Esophagus squamous epithelium (tissue), 4 donors: ENCODE data around the gene CD164L2.

ENCODE experiments used
- POLR2A ChIP-seq, 4 donors: fragments of 450-650 bp; IDR thresholded peaks; one replicate each; pipeline ENCODE4 v1.6.1; 2017; ENCODE audit warnings: antibody characterized with exemption in 4 of 4, mild to moderate bottlenecking in 4 of 4, moderate library complexity in 3 of 4
- TF ChIP-seq, protein P1 (sequence below), 6 experiments: fragments of 450-650 bp in 4 of 6; fragments of 200-600 bp in 2 of 6; sonication (generic) in 2 of 6; IDR thresholded peaks; one replicate each; pipeline ENCODE4 v1.5.1; 2016 to 2019; ENCODE audit warnings: antibody characterized with exemption in 6 of 6, mild to moderate bottlenecking in 4 of 6, moderate library complexity in 4 of 6

- TF ChIP-seq, protein P1, sequence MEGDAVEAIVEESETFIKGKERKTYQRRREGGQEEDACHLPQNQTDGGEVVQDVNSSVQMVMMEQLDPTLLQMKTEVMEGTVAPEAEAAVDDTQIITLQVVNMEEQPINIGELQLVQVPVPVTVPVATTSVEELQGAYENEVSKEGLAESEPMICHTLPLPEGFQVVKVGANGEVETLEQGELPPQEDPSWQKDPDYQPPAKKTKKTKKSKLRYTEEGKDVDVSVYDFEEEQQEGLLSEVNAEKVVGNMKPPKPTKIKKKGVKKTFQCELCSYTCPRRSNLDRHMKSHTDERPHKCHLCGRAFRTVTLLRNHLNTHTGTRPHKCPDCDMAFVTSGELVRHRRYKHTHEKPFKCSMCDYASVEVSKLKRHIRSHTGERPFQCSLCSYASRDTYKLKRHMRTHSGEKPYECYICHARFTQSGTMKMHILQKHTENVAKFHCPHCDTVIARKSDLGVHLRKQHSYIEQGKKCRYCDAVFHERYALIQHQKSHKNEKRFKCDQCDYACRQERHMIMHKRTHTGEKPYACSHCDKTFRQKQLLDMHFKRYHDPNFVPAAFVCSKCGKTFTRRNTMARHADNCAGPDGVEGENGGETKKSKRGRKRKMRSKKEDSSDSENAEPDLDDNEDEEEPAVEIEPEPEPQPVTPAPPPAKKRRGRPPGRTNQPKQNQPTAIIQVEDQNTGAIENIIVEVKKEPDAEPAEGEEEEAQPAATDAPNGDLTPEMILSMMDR (IDR thresholded peaks at IDR 0.05) = peak; percentile 96 to 99 (median 97)
- TF ChIP-seq POLR2A (IDR thresholded peaks at IDR 0.05) = no peak
Measured at GRCh38 chr1:27395441-27396195, 12.5 kb upstream of the CD164L2 start.
